Smooth muscle cell (in vitro differentiated cells): ENCODE data around the gene ZNF474. TPM values are rescaled to one million over a fixed set of nuclear protein-coding genes. Genes with fewer than 3 reads are reported as not detected.

ENCODE experiments used
- DNase-seq: peaks from one replicate; lab custom pipeline; 2025; ENCODE audit not compliant: unreplicated experiment; lab: John Stamatoyannopoulos, UW
- H2AFZ ChIP-seq: fragments of 200-600 bp; sonication (generic); 2 replicates; pipeline ENCODE4 v1.6.0; 2016; ENCODE audit warnings: antibody characterized with exemption, low read depth, mild to moderate bottlenecking
- H3F3A ChIP-seq: fragments of 200-600 bp; sonication (generic); 2 replicates; pipeline ENCODE4 v1.6.0; 2017; ENCODE audit warnings: antibody characterized with exemption, low read depth
- H3K27ac ChIP-seq: fragments of 200-600 bp; sonication (generic); 2 replicates; pipeline ENCODE4 v1.5.1; 2016; ENCODE audit warnings: low read depth, mild to moderate bottlenecking
- H3K27me3 ChIP-seq: fragments of 200-600 bp; sonication (generic); 2 replicates; pipeline ENCODE4 v1.6.1; 2016; ENCODE audit warnings: low read depth, mild to moderate bottlenecking
- H3K36me3 ChIP-seq: fragments of 200-600 bp; sonication (generic); 2 replicates; pipeline ENCODE4 v1.5.1; 2016; ENCODE audit warnings: low read depth
- H3K4me1 ChIP-seq: fragments of 200-600 bp; sonication (generic); 2 replicates; pipeline ENCODE4 v1.5.1; 2016; ENCODE audit warnings: low read depth
- H3K4me2 ChIP-seq: fragments of 200-600 bp; sonication (generic); 2 replicates; pipeline ENCODE4 v1.6.0; 2016; ENCODE audit warnings: mild to moderate bottlenecking
- H3K4me3 ChIP-seq: fragments of 200-600 bp; sonication (generic); 2 replicates; pipeline ENCODE4 v1.5.1; 2016; ENCODE audit warnings: mild to moderate bottlenecking
- H3K79me2 ChIP-seq: fragments of 200-600 bp; sonication (generic); 2 replicates; pipeline ENCODE4 v1.6.0; 2016; ENCODE audit warnings: low read depth, mild to moderate bottlenecking
- H3K9ac ChIP-seq: fragments of 200-600 bp; sonication (generic); 2 replicates; pipeline ENCODE4 v1.6.0; 2016; ENCODE audit warnings: low read depth
- H3K9me3 ChIP-seq: fragments of 200-600 bp; sonication (generic); replicated peaks from 2 replicates; pipeline ENCODE4 v1.5.1; 2016; ENCODE audit warnings: low read depth
- H4K20me1 ChIP-seq: fragments of 200-600 bp; sonication (generic); 2 replicates; pipeline ENCODE4 v1.6.0; 2016; ENCODE audit warnings: low read depth
- WGBS: methylation state at CpG from one replicate; pipeline ENCODE4 v1.1.7; 2016; ENCODE audit warnings: low lambda C conversion rate; 5-methylcytosine and 5-hydroxymethylcytosine counted together
- polyA plus RNA-seq: library from polyadenylated mRNA; unstranded; fragments of >200 nt; fragmentation: Nextera tagmentation; extraction: Ambion mirVana; gene quantifications from 2 replicates; pipeline ENCODE4 v1.2.1, GENCODE V29; 2016
- total RNA-seq: library from RNA; depleted of rRNA; stranded (reverse); fragments of >200 nt; gene quantifications from 2 replicates; pipeline ENCODE4 v1.2.3, GENCODE V29; 2014
- TF ChIP-seq, protein P1 (sequence below): fragments of 200-600 bp; sonication (generic); IDR thresholded peaks from 2 replicates; pipeline ENCODE4 v1.5.1; 2017; ENCODE audit warnings: borderline replicate concordance, mild to moderate bottlenecking, antibody characterized with exemption; ENCODE audit not compliant: insufficient read depth, poor library complexity, severe bottlenecking

Gene ZNF474
- total and polyA plus RNA-seq, 2 experiments from 2014 or later: 1.1 to 2.2 TPM

DNA sequence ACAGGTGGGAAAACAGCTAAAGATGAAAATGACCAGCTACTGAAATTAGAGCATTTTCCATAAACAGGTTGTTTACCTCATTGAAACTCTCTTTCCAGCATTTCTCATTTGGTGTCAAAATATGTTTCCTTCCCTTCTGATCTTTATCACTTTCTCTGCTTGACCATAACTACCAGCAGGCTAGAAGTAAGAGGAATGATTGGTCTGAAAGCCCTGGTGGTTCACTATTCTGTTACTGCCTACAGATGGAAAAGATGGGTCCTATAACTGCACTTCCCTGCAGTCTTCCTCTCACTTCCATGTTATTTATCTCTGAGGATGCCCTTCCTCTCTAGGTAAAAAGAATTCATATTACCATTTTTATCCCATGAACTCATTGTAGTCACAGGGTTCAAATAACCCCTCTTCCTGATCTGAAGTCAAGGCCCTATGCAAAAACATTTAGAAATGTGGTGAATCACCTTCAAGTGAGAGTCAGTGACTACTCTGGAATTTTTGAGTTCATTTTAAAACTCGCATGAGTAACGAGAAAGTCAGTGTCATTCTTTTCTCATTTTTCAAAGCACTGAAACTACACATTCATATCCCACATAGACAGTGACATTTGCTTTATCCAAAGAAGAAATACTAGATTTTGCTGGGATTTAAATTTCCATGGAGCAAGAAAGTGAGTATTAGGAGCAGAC is 51.7 kb downstream of the ZNF474 start:
- H3K4me3 ChIP-seq: no peak overlapping the region
- no peaks in the 10 kb centered on the region for H3K79me2 ChIP-seq
- peaks cover 30% of the 10 kb centered on the region for H3K4me1 ChIP-seq
- peaks cover 37% of the 10 kb centered on the region for H3F3A ChIP-seq
- 0% methylated on average over 2 of the region's 2 CpGs for WGBS
- peak overlapping the region; percentile 95 for H3K27ac ChIP-seq
- no peaks in the 10 kb centered on the region for H4K20me1 ChIP-seq
- peak overlapping the region; percentile 78 for H3K4me2 ChIP-seq
- peak overlapping the region; percentile 2 for H2AFZ ChIP-seq
- H3K9ac ChIP-seq: peak overlapping the region; percentile 75
- no peaks in the 10 kb centered on the region for H3K9me3 ChIP-seq
- no peak for DNase-seq
- no peaks in the 10 kb centered on the region for H3K36me3 ChIP-seq
- no peaks in the 10 kb centered on the region for H3K27me3 ChIP-seq
- TF ChIP-seq, protein P1, sequence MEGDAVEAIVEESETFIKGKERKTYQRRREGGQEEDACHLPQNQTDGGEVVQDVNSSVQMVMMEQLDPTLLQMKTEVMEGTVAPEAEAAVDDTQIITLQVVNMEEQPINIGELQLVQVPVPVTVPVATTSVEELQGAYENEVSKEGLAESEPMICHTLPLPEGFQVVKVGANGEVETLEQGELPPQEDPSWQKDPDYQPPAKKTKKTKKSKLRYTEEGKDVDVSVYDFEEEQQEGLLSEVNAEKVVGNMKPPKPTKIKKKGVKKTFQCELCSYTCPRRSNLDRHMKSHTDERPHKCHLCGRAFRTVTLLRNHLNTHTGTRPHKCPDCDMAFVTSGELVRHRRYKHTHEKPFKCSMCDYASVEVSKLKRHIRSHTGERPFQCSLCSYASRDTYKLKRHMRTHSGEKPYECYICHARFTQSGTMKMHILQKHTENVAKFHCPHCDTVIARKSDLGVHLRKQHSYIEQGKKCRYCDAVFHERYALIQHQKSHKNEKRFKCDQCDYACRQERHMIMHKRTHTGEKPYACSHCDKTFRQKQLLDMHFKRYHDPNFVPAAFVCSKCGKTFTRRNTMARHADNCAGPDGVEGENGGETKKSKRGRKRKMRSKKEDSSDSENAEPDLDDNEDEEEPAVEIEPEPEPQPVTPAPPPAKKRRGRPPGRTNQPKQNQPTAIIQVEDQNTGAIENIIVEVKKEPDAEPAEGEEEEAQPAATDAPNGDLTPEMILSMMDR: no peak

DNA sequence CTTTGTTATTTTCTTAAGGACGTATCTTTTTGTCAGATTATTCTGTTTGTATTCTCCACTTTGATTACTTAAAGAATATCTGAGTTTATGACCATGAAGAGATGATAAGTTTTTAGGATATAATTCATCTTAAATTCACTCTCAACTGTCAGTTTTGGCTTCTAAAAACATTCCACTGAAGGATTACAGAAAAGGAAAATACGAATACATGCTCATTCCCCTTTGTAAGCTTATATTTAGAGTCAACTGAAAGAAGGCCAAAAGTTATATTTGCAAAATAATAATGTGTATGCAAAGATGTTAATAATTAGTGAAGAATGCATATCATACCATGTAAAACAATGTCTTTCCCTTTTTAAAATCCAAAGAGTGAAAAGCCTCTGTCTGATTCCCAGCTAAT is 52.5 kb downstream of the ZNF474 start:
- Histone ChIP-seq H2AFZ (no peak overlapping the region), H3K36me3 (no peaks in the 10 kb centered on the region), H3K27me3 (no peaks in the 10 kb centered on the region), H3K4me1 (peaks cover 30% of the 10 kb centered on the region), H3K27ac (peak overlapping the region; percentile 95), H3K4me2 (peak overlapping the region; percentile 78), H3K9me3 (no peaks in the 10 kb centered on the region), H3K4me3 (no peak overlapping the region), H3K79me2 (no peaks in the 10 kb centered on the region), H4K20me1 (no peaks in the 10 kb centered on the region), H3F3A (peaks cover 37% of the 10 kb centered on the region), H3K9ac (peak overlapping the region; percentile 75)
- DNase-seq: no peak
- TF ChIP-seq, protein P1: no peak
- WGBS: 51% methylated on average over 2 of the region's 2 CpGs

DNA sequence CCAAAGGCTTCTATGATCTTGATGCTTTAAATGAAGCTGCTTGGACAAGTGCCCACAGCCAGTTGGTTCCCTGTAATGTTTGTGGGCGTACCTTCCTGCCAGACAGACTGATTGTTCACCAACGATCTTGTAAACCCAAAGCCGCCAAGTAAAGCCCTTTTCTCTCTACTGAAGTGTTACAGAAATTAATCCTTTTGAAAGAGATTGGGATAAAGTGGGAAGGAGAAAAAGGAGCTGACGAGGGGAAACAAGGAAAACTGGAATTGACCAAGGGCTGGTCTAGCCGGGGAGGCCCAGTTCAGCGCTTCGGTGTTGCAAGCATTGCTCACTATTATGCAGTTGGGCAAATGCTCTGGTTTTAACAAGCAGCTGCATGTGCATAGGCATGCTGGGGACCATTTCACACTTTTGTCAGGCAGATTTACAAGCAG is 53.2 kb downstream of the ZNF474 start:
- 5% methylated on average over 7 of the region's 7 CpGs for WGBS
- H3F3A ChIP-seq: peaks cover 37% of the 10 kb centered on the region
- H3K79me2 ChIP-seq: no peaks in the 10 kb centered on the region
- no peaks in the 10 kb centered on the region for H3K27me3 ChIP-seq
- H3K9ac ChIP-seq: peak overlapping the region; percentile 75
- H3K4me3 ChIP-seq: no peak overlapping the region
- peak overlapping the region; percentile 12 for H2AFZ ChIP-seq
- no peaks in the 10 kb centered on the region for H4K20me1 ChIP-seq
- TF ChIP-seq, protein P1: no peak
- peak overlapping the region; percentile 78 for H3K4me2 ChIP-seq
- peak; percentile 29 for DNase-seq
- H3K36me3 ChIP-seq: no peaks in the 10 kb centered on the region
- peaks cover 30% of the 10 kb centered on the region for H3K4me1 ChIP-seq
- H3K9me3 ChIP-seq: no peaks in the 10 kb centered on the region
- peak overlapping the region; percentile 95 for H3K27ac ChIP-seq
